ENCODE results near the gene INSIG1. TPM values are rescaled to one million over a fixed set of nuclear protein-coding genes. Genes with fewer than 3 reads are reported as not detected.

The INSIG1 gene
- total RNA-seq, 4 donors from 2014 or later = 40.1 to 151 (median 79.5) TPM

GRCh38 chr7:155257482-155258225, 40.0 kb upstream of the INSIG1 start:
- DNase-seq (ENCODE audit: low spot score in 2 of 2) = peak; percentile 69 to 94
- intact Hi-C loops (cut with DNase I; ENCODE audit: low total_unique reads) = no loop called here
- TF ChIP-seq POLR2A (IDR thresholded peaks at IDR 0.05) (no peak), CTCF (IDR thresholded peaks at IDR 0.05) (no peak)
- 36 to 58% methylated on average over 23 to 25 of the region's 30 CpGs for WGBS, 2 donors
- no peak overlapping the region for H3K4me3 ChIP-seq (ENCODE audit: low read depth, poor library complexity, severe bottlenecking)

GRCh38 chr7:155258226-155258560, 39.5 kb upstream of the INSIG1 start:
- DNase-seq (ENCODE audit: low spot score in 2 of 2) = peak in 1 of 2 donors; percentile 68
- no peak overlapping the region for H3K4me3 ChIP-seq (ENCODE audit: low read depth, poor library complexity, severe bottlenecking)

GRCh38 chr7:155259866-155260497, 37.7 kb upstream of the INSIG1 start:
- 85 to 89% methylated on average over 13 of the region's 13 CpGs for WGBS, 2 donors
- no peak overlapping the region for H3K4me3 ChIP-seq (ENCODE audit: low read depth, poor library complexity, severe bottlenecking)
- DNase-seq (ENCODE audit: low spot score in 2 of 2) = no peak
- TF ChIP-seq CTCF (IDR thresholded peaks at IDR 0.05) (no peak), POLR2A (IDR thresholded peaks at IDR 0.05) (no peak)
- intact Hi-C loops (cut with DNase I; ENCODE audit: low total_unique reads) = no loop called here

More at GRCh38 chr7:155258226-155258560, 39.5 kb upstream of the INSIG1 start:
- TF ChIP-seq CTCF (IDR thresholded peaks at IDR 0.05) = no peak
- TF ChIP-seq POLR2A (IDR thresholded peaks at IDR 0.05) = no peak
- intact Hi-C loops (cut with DNase I; ENCODE audit: low total_unique reads) = no loop called here
- 16 to 17% methylated on average over 3 of the region's 3 CpGs for WGBS, 2 donors

GRCh38 chr7:155260498-155260872, 37.2 kb upstream of the INSIG1 start:
- H3K4me3 ChIP-seq (ENCODE audit: low read depth, poor library complexity, severe bottlenecking) = no peak overlapping the region
- TF ChIP-seq POLR2A (IDR thresholded peaks at IDR 0.05) = no peak
- TF ChIP-seq CTCF (IDR thresholded peaks at IDR 0.05) = no peak
- no peak for DNase-seq (ENCODE audit: low spot score in 2 of 2)
- intact Hi-C loops (cut with DNase I; ENCODE audit: low total_unique reads) = no loop called here
- WGBS, 2 donors = 93 to 94% methylated on average over 10 to 13 of the region's 13 CpGs

GRCh38 chr7:155261031-155261985, 36.4 kb upstream of the INSIG1 start:
- WGBS, 2 donors = 92% methylated on average over 21 of the region's 21 CpGs
- DNase-seq (ENCODE audit: low spot score in 2 of 2) = no peak
- TF ChIP-seq CTCF (IDR thresholded peaks at IDR 0.05) (no peak), POLR2A (IDR thresholded peaks at IDR 0.05) (no peak)
- intact Hi-C loops (cut with DNase I; ENCODE audit: low total_unique reads) = no loop called here
- H3K4me3 ChIP-seq (ENCODE audit: low read depth, poor library complexity, severe bottlenecking) = no peak overlapping the region
